ENCODE data around the gene METTL21C. TPM values are rescaled to one million over a fixed set of nuclear protein-coding genes. Genes with fewer than 3 reads are reported as not detected.

Gene METTL21C
- total and polyA plus RNA-seq, 7 donors: 0.19 to 12.5 (median 0.34) TPM

DNA sequence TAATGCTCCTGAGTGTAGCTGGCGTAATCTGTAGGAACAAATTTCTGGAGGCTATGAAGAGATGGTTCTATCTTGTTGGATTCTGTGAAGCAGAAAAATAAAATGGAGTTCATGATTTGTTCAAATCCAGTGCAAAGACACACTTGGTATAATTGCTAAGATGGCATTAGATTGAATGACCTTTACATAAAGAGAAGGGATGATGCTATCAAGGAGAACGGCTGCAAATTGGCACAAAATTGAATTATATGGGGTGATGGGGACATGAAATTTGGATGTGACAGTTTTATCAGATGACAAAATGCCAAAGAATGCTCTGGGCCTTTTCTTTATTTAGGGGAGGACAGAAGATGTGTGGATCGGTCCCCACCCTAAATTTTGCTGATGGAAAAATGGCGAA lies 4.0 kb downstream of the METTL21C start:
- no peaks in the 10 kb centered on the region for H3K36me3 ChIP-seq (ENCODE audit: insufficient read depth in 1 of 2, low read depth in 1 of 2)
- TF ChIP-seq, protein P1, sequence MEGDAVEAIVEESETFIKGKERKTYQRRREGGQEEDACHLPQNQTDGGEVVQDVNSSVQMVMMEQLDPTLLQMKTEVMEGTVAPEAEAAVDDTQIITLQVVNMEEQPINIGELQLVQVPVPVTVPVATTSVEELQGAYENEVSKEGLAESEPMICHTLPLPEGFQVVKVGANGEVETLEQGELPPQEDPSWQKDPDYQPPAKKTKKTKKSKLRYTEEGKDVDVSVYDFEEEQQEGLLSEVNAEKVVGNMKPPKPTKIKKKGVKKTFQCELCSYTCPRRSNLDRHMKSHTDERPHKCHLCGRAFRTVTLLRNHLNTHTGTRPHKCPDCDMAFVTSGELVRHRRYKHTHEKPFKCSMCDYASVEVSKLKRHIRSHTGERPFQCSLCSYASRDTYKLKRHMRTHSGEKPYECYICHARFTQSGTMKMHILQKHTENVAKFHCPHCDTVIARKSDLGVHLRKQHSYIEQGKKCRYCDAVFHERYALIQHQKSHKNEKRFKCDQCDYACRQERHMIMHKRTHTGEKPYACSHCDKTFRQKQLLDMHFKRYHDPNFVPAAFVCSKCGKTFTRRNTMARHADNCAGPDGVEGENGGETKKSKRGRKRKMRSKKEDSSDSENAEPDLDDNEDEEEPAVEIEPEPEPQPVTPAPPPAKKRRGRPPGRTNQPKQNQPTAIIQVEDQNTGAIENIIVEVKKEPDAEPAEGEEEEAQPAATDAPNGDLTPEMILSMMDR (IDR thresholded peaks at IDR 0.05): no peak
- no peak for ATAC-seq
- peak overlapping the region; percentile 79 for H3K27ac ChIP-seq
- H3K9me3 ChIP-seq: peaks cover 8% of the 10 kb centered on the region
- WGBS, 3 donors: 91 to 96% (median 91%) methylated on average over 4 of the region's 4 CpGs
- H3K27me3 ChIP-seq (ENCODE audit: insufficient read depth in 3 of 3, low read length in 2 of 3): no peaks in the 10 kb centered on the region
- H3K4me1 ChIP-seq: peaks cover 24% of the 10 kb centered on the region
- intact Hi-C loops (cut with DNase I): no loop called here
- no peak for DNase-seq
- H3K4me3 ChIP-seq: no peak overlapping the region

DNA sequence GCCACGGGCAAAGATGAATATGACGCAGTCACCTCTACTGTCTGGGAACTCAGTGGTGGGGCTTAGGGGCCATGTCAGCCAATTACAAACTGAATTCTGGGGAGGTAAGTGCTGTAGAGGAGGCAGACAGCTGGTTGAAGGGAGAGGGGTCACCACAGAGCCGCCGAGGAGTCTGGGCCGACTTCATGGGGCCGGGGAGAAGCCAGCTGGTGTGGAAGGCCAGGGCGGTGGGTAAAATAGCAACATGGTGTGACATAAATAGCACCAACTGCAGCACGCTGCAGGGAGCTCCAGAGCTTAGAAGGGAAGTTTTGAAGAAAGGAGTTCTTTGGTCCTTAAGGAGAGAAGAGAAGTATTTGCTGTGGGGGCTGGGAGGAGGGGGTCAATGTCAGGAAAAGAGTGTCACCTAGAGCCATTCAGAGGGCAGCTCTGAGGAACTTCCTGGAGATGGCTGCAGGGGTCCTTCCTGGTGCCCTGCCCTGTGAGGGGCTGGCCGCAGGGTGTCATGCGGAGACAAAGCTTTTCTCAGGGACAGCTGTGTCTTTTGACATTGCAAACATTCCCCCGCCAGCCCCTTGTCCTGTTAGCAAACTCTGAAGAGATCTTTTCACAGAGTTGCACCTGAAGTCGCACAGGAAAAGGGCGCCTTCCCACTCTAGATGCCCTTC lies 6.4 kb downstream of the METTL21C start:
- Histone ChIP-seq H3K4me1 (peaks cover 8% of the 10 kb centered on the region), H3K27ac (no peak overlapping the region), H3K9me3 (peaks cover 8% of the 10 kb centered on the region), H3K36me3 (ENCODE audit: insufficient read depth in 1 of 2, low read depth in 1 of 2) (no peaks in the 10 kb centered on the region), H3K27me3 (ENCODE audit: insufficient read depth in 3 of 3, low read length in 2 of 3) (no peaks in the 10 kb centered on the region), H3K4me3 (no peak overlapping the region)
- TF ChIP-seq, protein P1 (IDR thresholded peaks at IDR 0.05): no peak
- ATAC-seq (no peak), DNase-seq (no peak)
- intact Hi-C loops (cut with DNase I): no loop called here
- 42 to 46% (median 45%) methylated on average over 12 to 13 of the region's 13 CpGs for WGBS, 3 donors

DNA sequence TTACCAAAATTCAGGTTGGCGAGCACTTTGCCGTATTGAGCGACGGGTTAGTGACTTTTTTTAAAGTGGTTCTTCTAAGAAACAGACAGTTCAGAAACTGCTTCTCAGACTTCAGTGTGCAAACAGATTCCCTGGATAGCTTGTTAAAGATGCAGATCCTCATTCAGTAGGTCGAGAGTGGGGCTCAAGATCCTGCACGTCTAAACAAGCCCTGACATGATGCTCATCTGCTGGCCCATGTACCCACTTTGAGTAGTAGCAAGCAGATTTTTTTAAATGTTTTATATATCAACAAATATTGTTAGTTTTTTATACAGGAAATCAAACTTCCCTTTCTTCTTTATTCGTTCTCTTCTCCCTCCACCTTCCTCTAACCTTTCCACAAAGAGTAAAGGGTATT lies 7.3 kb downstream of the METTL21C start:
- H3K27ac ChIP-seq: no peak overlapping the region
- H3K27me3 ChIP-seq (ENCODE audit: insufficient read depth in 3 of 3, low read length in 2 of 3): no peaks in the 10 kb centered on the region
- peaks cover 8% of the 10 kb centered on the region for H3K9me3 ChIP-seq
- ATAC-seq (no peak), DNase-seq (no peak)
- 83 to 87% (median 85%) methylated on average over 7 of the region's 7 CpGs for WGBS, 3 donors
- H3K4me1 ChIP-seq: peaks cover 1% of the 10 kb centered on the region
- TF ChIP-seq, protein P1 (IDR thresholded peaks at IDR 0.05): no peak
- no peaks in the 10 kb centered on the region for H3K36me3 ChIP-seq (ENCODE audit: insufficient read depth in 1 of 2, low read depth in 1 of 2)
- intact Hi-C loops (cut with DNase I): no loop called here
- H3K4me3 ChIP-seq: no peak overlapping the region

DNA sequence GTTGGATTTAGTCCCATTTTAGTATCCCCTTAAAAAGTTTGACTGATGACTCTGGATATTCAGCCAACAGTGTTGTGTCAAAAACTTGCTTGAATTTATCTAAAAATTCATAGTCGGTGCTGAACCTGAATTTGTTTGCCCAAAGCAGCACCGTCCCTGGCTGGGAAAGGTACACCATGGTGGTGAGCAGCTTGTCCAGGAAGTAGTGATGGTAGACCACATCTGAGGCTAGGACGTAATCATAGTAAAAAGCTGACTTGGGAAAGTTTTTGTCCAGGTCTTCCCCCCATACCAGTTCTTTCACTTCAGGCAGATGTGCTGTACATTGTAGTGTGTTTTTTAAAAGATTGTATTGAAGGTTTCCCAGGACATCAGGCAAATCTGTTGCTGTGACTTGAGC lies 8.8 kb downstream of the METTL21C start:
- no peak for DNase-seq
- Histone ChIP-seq H3K27me3 (ENCODE audit: insufficient read depth in 3 of 3, low read length in 2 of 3) (no peaks in the 10 kb centered on the region), H3K27ac (no peak overlapping the region), H3K9me3 (peaks cover 6% of the 10 kb centered on the region), H3K4me3 (no peak overlapping the region), H3K36me3 (ENCODE audit: insufficient read depth in 1 of 2, low read depth in 1 of 2) (no peaks in the 10 kb centered on the region), H3K4me1 (no peaks in the 10 kb centered on the region)
- WGBS, 3 donors: 77 to 87% (median 80%) methylated on average over 3 of the region's 3 CpGs
- TF ChIP-seq, protein P1 (IDR thresholded peaks at IDR 0.05): no peak
- ATAC-seq: no peak
- intact Hi-C loops (cut with DNase I): no loop called here

DNA sequence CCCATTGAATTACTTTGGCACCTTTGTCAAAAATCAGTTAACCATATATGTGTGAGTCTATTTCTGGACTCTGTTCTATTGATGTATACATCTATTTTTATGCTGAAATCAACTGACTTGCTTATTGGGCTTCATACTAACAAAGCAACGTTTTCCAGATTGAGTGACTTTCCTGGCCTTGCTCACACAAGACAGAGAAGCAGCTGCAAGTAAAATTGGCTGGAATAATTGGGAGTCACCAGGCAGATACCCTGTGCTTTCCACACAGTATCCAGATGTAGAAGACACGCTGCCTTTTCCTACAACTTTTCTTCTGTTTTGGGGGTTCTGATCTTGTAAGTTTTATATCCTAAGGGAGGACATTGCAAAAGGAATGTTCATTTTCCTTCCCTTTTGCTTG lies 11.2 kb downstream of the METTL21C start:
- ATAC-seq: no peak

More for the DNA sequence above, 11.2 kb downstream of the METTL21C start:
- TF ChIP-seq, protein P1 (IDR thresholded peaks at IDR 0.05): no peak
- H3K36me3 ChIP-seq (ENCODE audit: insufficient read depth in 1 of 2, low read depth in 1 of 2): peaks cover 0 to 13% of the 10 kb centered on the region in 2 donors
- no peaks in the 10 kb centered on the region for H3K27me3 ChIP-seq (ENCODE audit: insufficient read depth in 3 of 3, low read length in 2 of 3)
- peaks cover 7% of the 10 kb centered on the region for H3K4me1 ChIP-seq
- H3K27ac ChIP-seq: no peak overlapping the region
- no peaks in the 10 kb centered on the region for H3K9me3 ChIP-seq
- intact Hi-C loops (cut with DNase I): no loop called here
- 48 to 57% (median 54%) methylated on average over 2 of the region's 2 CpGs for WGBS, 3 donors
- no peak for DNase-seq
- H3K4me3 ChIP-seq: no peak overlapping the region

All from psoas muscle (tissue), 8 donors.